ENCODE data around the gene PMEL. TPM values are rescaled to one million over a fixed set of nuclear protein-coding genes. Genes with fewer than 3 reads are reported as not detected.

PMEL gene
- total and polyA plus RNA-seq, 4 donors = 1.1 to 4.5 (median 2.4) TPM

- H3K9ac ChIP-seq (ENCODE audit: low read depth in 1 of 2, low read length in 2 of 2) = peak overlapping the region in 1 of 2 donors; percentile 3
- DNase-seq (ENCODE audit: low spot score) = no peak
- 70% methylated on average over 2 of the region's 2 CpGs for WGBS
- peaks cover 0 to 14% (median 3%) of the 10 kb centered on the region in 4 donors for H3K4me1 ChIP-seq (ENCODE audit: control insufficient read depth in 4 of 4, insufficient read depth in 4 of 4, low read length in 3 of 4)
- no peak overlapping the region for H3K27ac ChIP-seq (ENCODE audit: low read depth in 1 of 2, low read length in 2 of 2)
- H3K36me3 ChIP-seq (ENCODE audit: control insufficient read depth in 4 of 4, insufficient read depth in 3 of 4, low read depth in 1 of 4, low read length in 3 of 4) = no peaks in the 10 kb centered on the region
- no peak for TF ChIP-seq SP1 (IDR thresholded peaks at IDR 0.05)
- no peak for TF ChIP-seq YY1 (IDR thresholded peaks at IDR 0.05)
- TF ChIP-seq HNF4G (IDR thresholded peaks at IDR 0.05) = no peak
- no peak for TF ChIP-seq REST (IDR thresholded peaks at IDR 0.05)
- no peak for TF ChIP-seq TAF1 (conservative IDR thresholded peaks at IDR 0.05)
- TF ChIP-seq RXRA (IDR thresholded peaks at IDR 0.05) = no peak
- TF ChIP-seq HNF4A (conservative IDR thresholded peaks at IDR 0.05) = no peak
- TF ChIP-seq MAX (IDR thresholded peaks at IDR 0.05) = no peak
- no peak for TF ChIP-seq ZBTB33 (IDR thresholded peaks at IDR 0.05)
- no peak for TF ChIP-seq FOXA1 (IDR thresholded peaks at IDR 0.05)
- TF ChIP-seq EGR1 (IDR thresholded peaks at IDR 0.05; ENCODE audit: low read depth in 2 of 2) = no peak
- no peak for TF ChIP-seq CTCF (IDR thresholded peaks at IDR 0.05; ENCODE audit: low read depth, low read length, missing input control)
- TF ChIP-seq ATF3 (IDR thresholded peaks at IDR 0.05) = no peak
- no peak for TF ChIP-seq RAD21 (IDR thresholded peaks at IDR 0.05)
- TF ChIP-seq JUND (IDR thresholded peaks at IDR 0.05) = no peak
- TF ChIP-seq NR2F2 (IDR thresholded peaks at IDR 0.05) = no peak
- TF ChIP-seq FOXA2 (IDR thresholded peaks at IDR 0.05) = no peak
- no peak for TF ChIP-seq GABPA (IDR thresholded peaks at IDR 0.05 in 1 of 2, conservative IDR thresholded peaks at IDR 0.05 in 1 of 2)
- no peaks in the 10 kb centered on the region for H3K27me3 ChIP-seq (ENCODE audit: control insufficient read depth in 4 of 4, insufficient read depth in 4 of 4, low read length in 3 of 4)
- H3K4me3 ChIP-seq (ENCODE audit: low read depth in 1 of 3, low read length in 3 of 3) = no peak overlapping the region
- no peaks in the 10 kb centered on the region for H3K9me3 ChIP-seq (ENCODE audit: control insufficient read depth in 4 of 4, low read length in 3 of 4)
These were observed 48.4 kb upstream of the PMEL start for GRCh38 chr12:56014205-56014604.

Data from liver (tissue), 9 donors.